ENCODE results near the gene SC5D. TPM values are rescaled to one million over a fixed set of nuclear protein-coding genes. Genes with fewer than 3 reads are reported as not detected.

Gene SC5D, protein sequence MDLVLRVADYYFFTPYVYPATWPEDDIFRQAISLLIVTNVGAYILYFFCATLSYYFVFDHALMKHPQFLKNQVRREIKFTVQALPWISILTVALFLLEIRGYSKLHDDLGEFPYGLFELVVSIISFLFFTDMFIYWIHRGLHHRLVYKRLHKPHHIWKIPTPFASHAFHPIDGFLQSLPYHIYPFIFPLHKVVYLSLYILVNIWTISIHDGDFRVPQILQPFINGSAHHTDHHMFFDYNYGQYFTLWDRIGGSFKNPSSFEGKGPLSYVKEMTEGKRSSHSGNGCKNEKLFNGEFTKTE
- 36.8 TPM for polyA plus RNA-seq (2012; ENCODE audit: missing spikeins)

- peak; percentile 100 for FAIRE-seq
- peak; percentile 87 for DNase-seq (ENCODE audit: insufficient read length)
- TF ChIP-seq POLR2AphosphoS5 (IDR thresholded peaks at IDR 0.05; ENCODE audit: low read depth, low read length) = peak; percentile 70
- TF ChIP-seq POLR2A (IDR thresholded peaks at IDR 0.05; ENCODE audit: low read depth, low read length) = peak; percentile 83; the same call in 1 of the 2 replicates
- TF ChIP-seq TAF1 (IDR thresholded peaks at IDR 0.05; ENCODE audit: borderline replicate concordance, low read depth, low read length) = peak; percentile 88
These were observed at the start of gene SC5D for GRCh38 chr11:121292495-121293287. TSS of gene SC5D (plus strand) at chr11:121292771. CDS start at chr11:121303376, 10,605 bp downstream.

DNA sequence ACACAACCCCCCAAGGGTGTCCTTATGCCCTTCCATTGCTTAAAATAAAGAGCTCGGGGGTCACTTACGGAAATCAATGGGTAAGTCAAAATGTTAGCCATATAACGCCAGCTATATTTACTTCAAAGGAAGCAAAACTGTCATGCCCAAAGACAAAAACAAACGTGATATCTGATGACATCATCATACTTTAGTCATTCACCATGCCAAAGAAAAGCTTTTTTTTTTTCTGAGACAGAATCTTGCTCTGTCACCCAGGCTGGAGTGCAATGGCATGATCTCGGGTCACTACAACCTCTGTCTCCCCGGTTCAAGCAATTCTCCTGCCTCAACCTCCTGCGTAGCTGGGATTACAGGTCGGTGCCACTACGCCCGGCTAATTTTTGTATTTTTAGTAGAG, 47.7 kb upstream of the SC5D start:
- FAIRE-seq (no peak), DNase-seq (ENCODE audit: insufficient read length) (no peak)
- no peak for TF ChIP-seq POLR2A (IDR thresholded peaks at IDR 0.05; ENCODE audit: low read depth, low read length)
- TF ChIP-seq TAF1 (IDR thresholded peaks at IDR 0.05; ENCODE audit: borderline replicate concordance, low read depth, low read length) = no peak
- no peak for TF ChIP-seq POLR2AphosphoS5 (IDR thresholded peaks at IDR 0.05; ENCODE audit: low read depth, low read length)

- DNase-seq (ENCODE audit: insufficient read length) = no peak
- TF ChIP-seq POLR2A (IDR thresholded peaks at IDR 0.05; ENCODE audit: low read depth, low read length) (no peak), TAF1 (IDR thresholded peaks at IDR 0.05; ENCODE audit: borderline replicate concordance, low read depth, low read length) (no peak), POLR2AphosphoS5 (IDR thresholded peaks at IDR 0.05; ENCODE audit: low read depth, low read length) (no peak)
- FAIRE-seq = no peak
These were observed 46.4 kb upstream of the SC5D start for GRCh38 chr11:121246021-121246768.

- TF ChIP-seq TAF1 (IDR thresholded peaks at IDR 0.05; ENCODE audit: borderline replicate concordance, low read depth, low read length) (no peak), POLR2AphosphoS5 (IDR thresholded peaks at IDR 0.05; ENCODE audit: low read depth, low read length) (no peak), POLR2A (IDR thresholded peaks at IDR 0.05; ENCODE audit: low read depth, low read length) (no peak)
- DNase-seq (ENCODE audit: insufficient read length) = no peak
- FAIRE-seq = no peak
These were observed 45.9 kb upstream of the SC5D start for GRCh38 chr11:121246769-121247035.

DNA sequence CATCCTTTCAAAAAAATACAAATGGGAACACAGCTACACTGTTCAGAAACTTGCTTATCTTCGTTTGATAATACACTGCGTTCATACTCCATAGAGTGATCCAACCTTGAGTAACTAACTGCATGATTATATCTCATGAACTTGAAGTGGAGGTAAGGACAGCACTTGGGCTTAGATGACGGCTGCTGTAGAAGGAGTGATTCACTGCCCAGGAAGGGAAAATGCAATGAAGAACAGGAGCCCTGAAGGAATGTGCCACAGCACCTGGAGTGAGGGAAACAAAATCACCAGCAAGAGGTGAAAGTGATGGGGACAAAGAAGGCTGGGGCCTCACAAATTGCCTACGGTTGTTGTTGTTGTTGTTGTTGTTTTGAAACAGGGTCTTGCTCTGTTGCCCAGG, 44.1 kb upstream of the SC5D start:
- no peak for TF ChIP-seq TAF1 (IDR thresholded peaks at IDR 0.05; ENCODE audit: borderline replicate concordance, low read depth, low read length)
- TF ChIP-seq POLR2AphosphoS5 (IDR thresholded peaks at IDR 0.05; ENCODE audit: low read depth, low read length) = no peak
- TF ChIP-seq POLR2A (IDR thresholded peaks at IDR 0.05; ENCODE audit: low read depth, low read length) = no peak
- no peak for FAIRE-seq
- no peak for DNase-seq (ENCODE audit: insufficient read length)

GRCh38 chr11:121249039-121249663, 43.4 kb upstream of the SC5D start:
- FAIRE-seq (peak; percentile 93), DNase-seq (ENCODE audit: insufficient read length) (peak; percentile 23)
- TF ChIP-seq POLR2AphosphoS5 (IDR thresholded peaks at IDR 0.05; ENCODE audit: low read depth, low read length) (no peak), POLR2A (IDR thresholded peaks at IDR 0.05; ENCODE audit: low read depth, low read length) (no peak), TAF1 (IDR thresholded peaks at IDR 0.05; ENCODE audit: borderline replicate concordance, low read depth, low read length) (no peak)

DNA sequence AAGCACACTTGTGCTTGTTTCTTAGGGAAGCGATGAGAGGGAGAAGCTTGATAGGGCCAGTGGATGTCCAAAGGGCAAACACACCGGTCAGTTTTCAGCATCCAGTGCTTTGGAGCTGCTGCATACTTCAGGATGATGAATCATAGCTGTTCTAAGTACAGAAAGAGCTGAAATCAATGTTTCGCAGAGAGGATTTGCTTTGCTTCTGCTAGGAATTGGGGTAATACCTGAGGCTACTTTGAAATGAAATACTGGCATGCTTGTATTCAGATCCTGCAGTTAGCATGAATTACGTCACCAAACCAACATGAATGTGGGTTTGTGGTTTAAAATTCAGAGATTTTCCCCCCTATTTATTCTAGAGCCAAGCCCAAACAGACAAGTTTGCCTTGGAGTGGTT, 41.7 kb upstream of the SC5D start:
- no peak for FAIRE-seq
- TF ChIP-seq TAF1 (IDR thresholded peaks at IDR 0.05; ENCODE audit: borderline replicate concordance, low read depth, low read length) = no peak
- TF ChIP-seq POLR2AphosphoS5 (IDR thresholded peaks at IDR 0.05; ENCODE audit: low read depth, low read length) = no peak
- no peak for TF ChIP-seq POLR2A (IDR thresholded peaks at IDR 0.05; ENCODE audit: low read depth, low read length)
- DNase-seq (ENCODE audit: insufficient read length) = no peak

GRCh38 chr11:121253951-121254350, 38.6 kb upstream of the SC5D start:
- no peak for FAIRE-seq
- TF ChIP-seq POLR2A (IDR thresholded peaks at IDR 0.05; ENCODE audit: low read depth, low read length) (no peak), POLR2AphosphoS5 (IDR thresholded peaks at IDR 0.05; ENCODE audit: low read depth, low read length) (no peak), TAF1 (IDR thresholded peaks at IDR 0.05; ENCODE audit: borderline replicate concordance, low read depth, low read length) (no peak)
- no peak for DNase-seq (ENCODE audit: insufficient read length)

DNA sequence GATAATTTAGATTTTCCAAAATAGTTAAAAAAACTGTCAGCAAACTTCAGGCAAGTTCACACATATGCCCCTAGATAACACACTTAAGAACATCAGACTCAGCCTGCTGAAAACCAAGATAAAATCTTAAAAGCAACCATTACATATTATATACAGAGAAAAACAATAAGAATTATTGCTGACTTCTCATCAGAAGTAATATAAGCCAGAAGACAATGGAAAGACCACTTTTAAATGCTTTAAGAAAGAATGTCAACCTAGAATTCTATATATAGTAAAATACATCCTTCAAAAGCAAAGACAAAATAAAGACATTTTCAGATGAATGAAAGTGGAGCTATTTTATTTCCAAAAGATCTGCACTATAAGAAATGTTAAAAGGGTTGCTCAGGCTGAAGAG, 37.8 kb upstream of the SC5D start:
- TF ChIP-seq TAF1 (IDR thresholded peaks at IDR 0.05; ENCODE audit: borderline replicate concordance, low read depth, low read length) (no peak), POLR2AphosphoS5 (IDR thresholded peaks at IDR 0.05; ENCODE audit: low read depth, low read length) (no peak)
- FAIRE-seq = no peak

DNA sequence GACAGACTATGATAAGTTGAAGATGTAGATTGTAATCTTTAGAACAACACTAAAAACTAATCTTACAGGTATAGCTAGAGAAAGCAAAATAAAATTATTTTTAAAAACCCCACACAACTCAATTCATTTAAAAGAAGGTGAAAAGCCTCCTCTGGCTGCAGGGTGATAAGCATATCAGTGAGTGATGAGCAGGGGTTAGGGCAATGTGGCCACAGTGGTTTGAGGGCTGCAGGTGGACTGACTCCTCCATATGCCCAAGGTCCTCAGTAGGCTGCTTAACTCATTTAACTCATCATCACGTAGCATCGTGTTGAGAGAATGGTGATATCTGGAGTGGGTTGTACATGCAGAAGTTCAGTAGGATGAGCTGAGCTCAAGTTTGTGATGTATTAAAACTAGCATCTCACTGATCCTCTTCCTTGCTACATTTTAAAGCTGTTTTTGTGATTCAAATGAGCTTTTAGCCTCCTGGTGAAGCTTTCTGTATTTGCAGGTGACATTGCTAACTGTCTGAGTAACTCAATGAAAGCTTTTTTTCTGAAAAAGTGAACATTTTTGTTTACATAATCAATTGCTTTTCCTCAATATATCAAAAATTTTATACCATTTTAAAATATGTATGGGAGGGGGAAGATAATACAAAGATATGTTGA, 37.0 kb upstream of the SC5D start:
- TF ChIP-seq TAF1 (IDR thresholded peaks at IDR 0.05; ENCODE audit: borderline replicate concordance, low read depth, low read length) (no peak), POLR2A (IDR thresholded peaks at IDR 0.05; ENCODE audit: low read depth, low read length) (no peak), POLR2AphosphoS5 (IDR thresholded peaks at IDR 0.05; ENCODE audit: low read depth, low read length) (no peak)
- FAIRE-seq = no peak

More for the DNA sequence above, 37.8 kb upstream of the SC5D start:
- no peak for DNase-seq (ENCODE audit: insufficient read length)

DNA sequence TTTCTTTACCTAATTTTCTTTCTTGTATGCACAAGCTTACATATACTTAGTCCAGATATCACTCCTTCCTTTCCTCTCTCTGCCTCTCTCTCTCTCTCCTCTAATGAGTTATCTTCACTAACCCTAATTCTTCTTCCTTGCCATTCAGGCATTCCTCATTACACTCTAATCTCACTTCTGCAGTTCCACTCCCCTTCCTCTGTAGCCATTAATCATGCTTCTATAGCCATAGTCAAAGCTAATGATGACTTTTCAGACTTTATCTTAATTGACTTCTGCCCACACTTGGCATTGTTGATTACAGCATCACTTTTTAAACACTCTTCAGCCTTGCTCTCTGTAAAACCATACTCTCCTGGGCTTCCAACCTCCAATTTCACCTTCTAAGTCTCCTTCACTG, 35.3 kb upstream of the SC5D start:
- TF ChIP-seq POLR2A (IDR thresholded peaks at IDR 0.05; ENCODE audit: low read depth, low read length) = no peak
- no peak for TF ChIP-seq POLR2AphosphoS5 (IDR thresholded peaks at IDR 0.05; ENCODE audit: low read depth, low read length)
- TF ChIP-seq TAF1 (IDR thresholded peaks at IDR 0.05; ENCODE audit: borderline replicate concordance, low read depth, low read length) = no peak
- DNase-seq (ENCODE audit: insufficient read length) (no peak), FAIRE-seq (no peak)

More for the DNA sequence above, 37.0 kb upstream of the SC5D start:
- no peak for DNase-seq (ENCODE audit: insufficient read length)
